PC-3 (cell line): ENCODE results near the gene C6orf163. TPM values are rescaled to one million over a fixed set of nuclear protein-coding genes. Genes with fewer than 3 reads are reported as not detected.

Experiments
- ATAC-seq: fragments of 200-7000 bp; cut with Tn5 transposase; 2 replicates; pipeline ENCODE4 v1.9.1; 2020; ENCODE audit warnings: mild to moderate bottlenecking, moderate library complexity
- BruUV-seq: library from RNA; stranded (reverse); fragments of 400-500 nt; replicated peaks from 2 replicates; lab custom pipeline; 2021; lab: Mats Ljungman, UMichigan
- CTCF ChIA-PET: fragments of 300-600 bp; sonication (Branson Sonifier 250); formaldehyde crosslinking; loops from one replicate; lab custom pipeline; 2022; ENCODE audit warnings: antibody characterized with exemption; lab: Charles Lee
- POLR2A ChIA-PET: fragments of 300-600 bp; sonication (Branson Sonifier 250); formaldehyde crosslinking; loops from one replicate; lab custom pipeline; 2022; ENCODE audit warnings: antibody characterized with exemption; ENCODE audit not compliant: unreplicated experiment; lab: Charles Lee
- DNase-seq: peaks from one replicate; pipeline ENCODE4 v3.0.0-alpha.2; 2015
- H2AFZ ChIP-seq: fragments of 300-600 bp; sonication (generic); 2 replicates; pipeline ENCODE4 v1.6.0; 2016; ENCODE audit warnings: antibody characterized with exemption, low read length
- H3F3A ChIP-seq: fragments of 300-600 bp; sonication (generic); one replicate; pipeline ENCODE4 v1.6.0; 2017; ENCODE audit warnings: antibody characterized with exemption, low read length, control low read depth, mild to moderate bottlenecking; ENCODE audit not compliant: unreplicated experiment
- H3K27ac ChIP-seq: fragments of 300-600 bp; sonication (generic); 2 replicates; pipeline ENCODE4 v1.5.1; 2016; ENCODE audit warnings: mild to moderate bottlenecking, low read length
- H3K27me3 ChIP-seq: fragments of 300-600 bp; sonication (generic); 2 replicates; pipeline ENCODE4 v1.6.1; 2016; ENCODE audit warnings: low read length, mixed read lengths
- H3K36me3 ChIP-seq: fragments of 300-600 bp; sonication (generic); 2 replicates; pipeline ENCODE4 v1.6.1; 2016; ENCODE audit warnings: low read depth, mixed run types, low read length, mixed read lengths
- H3K4me1 ChIP-seq: fragments of 300-600 bp; sonication (generic); 2 replicates; pipeline ENCODE4 v1.5.1; 2016; ENCODE audit warnings: low read length; ENCODE audit not compliant: insufficient read depth
- H3K4me2 ChIP-seq: fragments of 300-600 bp; sonication (generic); 2 replicates; pipeline ENCODE4 v1.6.0; 2016; ENCODE audit warnings: low read length
- H3K4me3 ChIP-seq: fragments of 300-600 bp; sonication (generic); 2 replicates; pipeline ENCODE4 v1.5.1; 2016; ENCODE audit warnings: mild to moderate bottlenecking, low read length, mixed read lengths
- H3K79me2 ChIP-seq: fragments of 300-600 bp; sonication (generic); 2 replicates; pipeline ENCODE4 v1.6.1; 2017; ENCODE audit warnings: low read length, mixed read lengths
- H3K9ac ChIP-seq: fragments of 300-600 bp; sonication (generic); 2 replicates; pipeline ENCODE4 v1.6.0; 2016; ENCODE audit warnings: mild to moderate bottlenecking, low read length
- H3K9me2 ChIP-seq: fragments of 300-600 bp; sonication (generic); replicated peaks from 2 replicates; pipeline ENCODE4 v1.6.1; 2016; ENCODE audit warnings: mixed run types, low read length, mixed read lengths
- H3K9me3 ChIP-seq: fragments of 300-600 bp; sonication (generic); 2 replicates; pipeline ENCODE4 v1.6.1; 2016; ENCODE audit warnings: low read length, mixed read lengths
- H4K20me1 ChIP-seq: fragments of 300-600 bp; sonication (generic); 2 replicates; pipeline ENCODE4 v1.6.1; 2016; ENCODE audit warnings: low read length, mixed read lengths
- CTCF ChIP-seq: fragments of 300-600 bp; sonication (generic); conservative IDR thresholded peaks from 2 replicates; pipeline ENCODE4 v1.5.1; 2017; ENCODE audit warnings: antibody characterized with exemption, low read depth, mild to moderate bottlenecking, low read length
- EZH2 ChIP-seq: fragments of 300-600 bp; sonication (generic); IDR thresholded peaks from one replicate; pipeline ENCODE4 v1.6.1; 2017; ENCODE audit warnings: antibody characterized with exemption, mild to moderate bottlenecking, low read length; ENCODE audit not compliant: unreplicated experiment
- EZH2phosphoT487 ChIP-seq: fragments of 300-600 bp; sonication (generic); IDR thresholded peaks from 2 replicates; pipeline ENCODE4 v1.6.1; 2018; ENCODE audit warnings: mild to moderate bottlenecking, antibody characterized with exemption, low read length, borderline replicate concordance
- intact Hi-C: fragments of 100-400 bp; cut with micrococcal nuclease; formaldehyde crosslinking; loops from 2 replicates; pipeline ENCODE4 v1.9.0; 2023
- total RNA-seq: library from RNA; depleted of rRNA; stranded (reverse); fragments of >200 nt; gene quantifications from 2 replicates; pipeline ENCODE4 v1.2.3, GENCODE V29; 2014

C6orf163 gene
- total RNA-seq, 1 experiment from 2014 or later, result 0.62 TPM

- Histone ChIP-seq H3K9me2 (no peaks in the 10 kb centered on the region), H2AFZ (no peak overlapping the region), H3K4me3 (no peak overlapping the region), H3K27me3 (no peaks in the 10 kb centered on the region), H3K9me3 (no peaks in the 10 kb centered on the region), H3K4me2 (no peak overlapping the region), H3K4me1 (no peaks in the 10 kb centered on the region), H3K79me2 (no peaks in the 10 kb centered on the region), H3K27ac (no peak overlapping the region), H3F3A (no peaks in the 10 kb centered on the region), H4K20me1 (no peaks in the 10 kb centered on the region), H3K9ac (no peak overlapping the region), H3K36me3 (no peaks in the 10 kb centered on the region)
- no peak for DNase-seq
- TF ChIP-seq CTCF (no peak), EZH2phosphoT487 (no peak), EZH2 (no peak)
- ATAC-seq, result no peak
- intact Hi-C loops, result no loop called here
- POLR2A ChIA-PET, result no interaction called here
- CTCF ChIA-PET, result no interaction called here
- no TSS peak for BruUV-seq
These were observed 3.5 kb upstream of the C6orf163 start for GRCh38 chr6:87341158-87341557.

GRCh38 chr6:87341899-87342298 lies 2.7 kb upstream of the C6orf163 start:
- Histone ChIP-seq H4K20me1 (no peaks in the 10 kb centered on the region), H3K27ac (no peak overlapping the region), H3K4me3 (no peak overlapping the region), H3K4me1 (no peaks in the 10 kb centered on the region), H3K36me3 (no peaks in the 10 kb centered on the region), H3K9me2 (no peaks in the 10 kb centered on the region), H3K79me2 (no peaks in the 10 kb centered on the region), H3F3A (no peaks in the 10 kb centered on the region), H3K9ac (no peak overlapping the region), H3K4me2 (no peak overlapping the region), H2AFZ (no peak overlapping the region), H3K27me3 (no peaks in the 10 kb centered on the region), H3K9me3 (no peaks in the 10 kb centered on the region)
- TF ChIP-seq EZH2, result no peak
- no peak for TF ChIP-seq CTCF
- TF ChIP-seq EZH2phosphoT487, result no peak
- POLR2A ChIA-PET, result no interaction called here
- intact Hi-C loops, result no loop called here
- ATAC-seq (no peak), DNase-seq (no peak)
- no TSS peak for BruUV-seq
- CTCF ChIA-PET, result no interaction called here

- H3K27me3 ChIP-seq, result no peaks in the 10 kb centered on the region
- H3K4me2 ChIP-seq, result no peak overlapping the region
- CTCF ChIA-PET, result no interaction called here
- H3K27ac ChIP-seq, result no peak overlapping the region
- ATAC-seq (no peak), DNase-seq (no peak)
- H3K4me1 ChIP-seq, result no peaks in the 10 kb centered on the region
- no peak overlapping the region for H3K9ac ChIP-seq
- H3K9me3 ChIP-seq, result no peaks in the 10 kb centered on the region
- no peak overlapping the region for H3K4me3 ChIP-seq
- no peaks in the 10 kb centered on the region for H3K79me2 ChIP-seq
- no peaks in the 10 kb centered on the region for H3K36me3 ChIP-seq
- H3K9me2 ChIP-seq, result no peaks in the 10 kb centered on the region
- POLR2A ChIA-PET, result no interaction called here
- H4K20me1 ChIP-seq, result no peaks in the 10 kb centered on the region
- H2AFZ ChIP-seq, result no peak overlapping the region
- no peak for TF ChIP-seq EZH2phosphoT487
- TF ChIP-seq CTCF, result no peak
- TF ChIP-seq EZH2, result no peak
- H3F3A ChIP-seq, result no peaks in the 10 kb centered on the region
- intact Hi-C loops, result no loop called here
- BruUV-seq, result no TSS peak
These were observed 1.8 kb upstream of the C6orf163 start for GRCh38 chr6:87342829-87343228.
